Kidney (tissue), 14 donors: ENCODE measurements around the gene ZNRF3. TPM values are rescaled to one million over a fixed set of nuclear protein-coding genes. Genes with fewer than 3 reads are reported as not detected.

Experiments used
- DNase-seq, 5 donors: peaks; one replicate each; pipeline ENCODE4 v3.0.0-alpha.2; 2013 to 2020
- FAIRE-seq: peaks from 2 replicates; lab custom pipeline; 2012; peaks lifted over from hg19 to GRCh38; lab: Jason Lieb, UNC
- H3K27ac ChIP-seq, 2 donors: one replicate each; pipeline ENCODE4 v1.7.0; 2013; ENCODE audit warnings: low read depth in 2 of 2, low read length in 2 of 2, inconsistent platforms in 1 of 2
- H3K27me3 ChIP-seq: one replicate; pipeline ENCODE4 v1.7.1; 2013; ENCODE audit warnings: low read length, inconsistent platforms; ENCODE audit not compliant: control insufficient read depth, insufficient read depth
- H3K36me3 ChIP-seq, 3 donors: one replicate each; pipeline versions ENCODE4 v1.7.0 to v1.7.1; 2013; ENCODE audit warnings: low read length in 3 of 3, control low read depth in 1 of 3, inconsistent platforms in 1 of 3; ENCODE audit not compliant: insufficient read depth in 3 of 3, control insufficient read depth in 2 of 3
- H3K4me1 ChIP-seq, 3 donors: one replicate each; pipeline versions ENCODE4 v1.7.0 to v1.7.1; 2013; ENCODE audit warnings: low read length in 3 of 3, inconsistent platforms in 1 of 3, low read depth in 1 of 3; ENCODE audit not compliant: control insufficient read depth in 2 of 3, insufficient read depth in 2 of 3
- H3K4me3 ChIP-seq, 3 donors: one replicate each; pipeline versions ENCODE4 v1.7.0 to v1.8.1; 2013; ENCODE audit warnings: low read length in 3 of 3, control low read depth in 1 of 3, inconsistent platforms in 1 of 3
- H3K9ac ChIP-seq, 3 donors: one replicate each; pipeline versions ENCODE4 v1.7.0 to v1.7.1; 2013; ENCODE audit warnings: low read length in 3 of 3, control low read depth in 1 of 3, inconsistent platforms in 1 of 3
- H3K9me3 ChIP-seq, 3 donors: one replicate each; pipeline versions ENCODE4 v1.7.0 to v1.7.1; 2013; ENCODE audit warnings: low read length in 3 of 3, control low read depth in 1 of 3, inconsistent platforms in 1 of 3; ENCODE audit not compliant: control insufficient read depth in 2 of 3, insufficient read depth in 1 of 3
- intact Hi-C: fragments of 100-400 bp; cut with DNase I; formaldehyde crosslinking; loops from one replicate; pipeline ENCODE4 v1.11.1; 2022
- polyA plus RNA-seq: library from polyadenylated mRNA; stranded (reverse); fragments of 350-450 nt; fragmentation: Illumina TruSeq; extraction: RNeasy Lipid Tissue Mini Kit (QIAGEN cat#74804); gene quantifications from one replicate; pipeline ENCODE4 v1.2.3, GENCODE V29; 2014; ENCODE audit warnings: low read depth, low replicate concordance; ENCODE audit not compliant: insufficient read depth
- total RNA-seq: library from RNA; stranded (reverse); fragmentation: NEBNext Ultra II Directional; extraction: Animal tissue kit (Norgen Biotek cat#: 25700); gene quantifications from one replicate; pipeline ENCODE4 v1.2.1, GENCODE V29; 2021
- TF ChIP-seq, protein P1 (sequence below): IDR thresholded peaks from 3 replicates; pipeline ENCODE4 v1.5.1; 2012; ENCODE audit warnings: mild to moderate bottlenecking, moderate library complexity, borderline replicate concordance; ENCODE audit not compliant: insufficient read depth; ENCODE audit errors: extremely low read depth
- donor health status: control.
- donor health status: control.
- donor health status: control.
- donor health status: control.
- donor health status: control.
- donor health status: DM: yes; HTN: yes; CAD: no.
- donor health status: Normal renal cell carcinoma (clear cell type).

Gene ZNRF3
- total and polyA plus RNA-seq, 2 donors from 2014 or later = 6.8 to 24.4 TPM

DNA sequence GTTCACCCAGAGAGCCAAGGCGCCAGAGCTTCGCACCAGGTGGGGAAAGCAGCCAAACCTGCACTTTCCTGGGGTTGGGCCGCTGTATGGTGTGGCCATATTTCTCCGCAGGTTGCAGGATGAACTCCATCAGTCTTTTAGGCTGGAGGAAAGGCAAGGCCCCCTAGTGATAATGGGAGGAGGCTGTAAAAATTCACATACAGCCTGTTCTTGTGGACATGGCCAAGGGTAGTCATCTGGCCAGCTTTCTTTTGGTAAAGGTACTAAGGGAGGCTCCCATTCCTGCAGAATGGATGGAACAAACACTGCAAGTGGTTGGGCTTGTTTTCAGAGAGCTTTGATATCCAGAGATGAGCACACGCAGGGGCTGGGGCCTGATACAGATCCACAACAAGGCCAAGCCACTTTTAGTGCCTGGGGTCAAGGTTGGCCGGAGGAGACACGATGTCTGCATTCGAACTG is 148.7 kb downstream of the ZNRF3 start:
- FAIRE-seq = no peak
- peaks cover 5 to 61% (median 36%) of the 10 kb centered on the region in 3 donors for H3K4me1 ChIP-seq
- peak overlapping the region in 1 of 3 donors; percentile 60 for H3K9ac ChIP-seq
- peak overlapping the region in 1 of 3 donors; percentile 11 for H3K4me3 ChIP-seq
- TF ChIP-seq, protein P1, sequence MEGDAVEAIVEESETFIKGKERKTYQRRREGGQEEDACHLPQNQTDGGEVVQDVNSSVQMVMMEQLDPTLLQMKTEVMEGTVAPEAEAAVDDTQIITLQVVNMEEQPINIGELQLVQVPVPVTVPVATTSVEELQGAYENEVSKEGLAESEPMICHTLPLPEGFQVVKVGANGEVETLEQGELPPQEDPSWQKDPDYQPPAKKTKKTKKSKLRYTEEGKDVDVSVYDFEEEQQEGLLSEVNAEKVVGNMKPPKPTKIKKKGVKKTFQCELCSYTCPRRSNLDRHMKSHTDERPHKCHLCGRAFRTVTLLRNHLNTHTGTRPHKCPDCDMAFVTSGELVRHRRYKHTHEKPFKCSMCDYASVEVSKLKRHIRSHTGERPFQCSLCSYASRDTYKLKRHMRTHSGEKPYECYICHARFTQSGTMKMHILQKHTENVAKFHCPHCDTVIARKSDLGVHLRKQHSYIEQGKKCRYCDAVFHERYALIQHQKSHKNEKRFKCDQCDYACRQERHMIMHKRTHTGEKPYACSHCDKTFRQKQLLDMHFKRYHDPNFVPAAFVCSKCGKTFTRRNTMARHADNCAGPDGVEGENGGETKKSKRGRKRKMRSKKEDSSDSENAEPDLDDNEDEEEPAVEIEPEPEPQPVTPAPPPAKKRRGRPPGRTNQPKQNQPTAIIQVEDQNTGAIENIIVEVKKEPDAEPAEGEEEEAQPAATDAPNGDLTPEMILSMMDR = no peak
- H3K36me3 ChIP-seq = no peaks in the 10 kb centered on the region
- H3K9me3 ChIP-seq = no peaks in the 10 kb centered on the region
- no peaks in the 10 kb centered on the region for H3K27me3 ChIP-seq
- intact Hi-C loops = no loop called here
- DNase-seq = peak in 2 of 5 donors; percentile 53 to 57
- peak overlapping the region; percentile 97 to 98 for H3K27ac ChIP-seq

DNA sequence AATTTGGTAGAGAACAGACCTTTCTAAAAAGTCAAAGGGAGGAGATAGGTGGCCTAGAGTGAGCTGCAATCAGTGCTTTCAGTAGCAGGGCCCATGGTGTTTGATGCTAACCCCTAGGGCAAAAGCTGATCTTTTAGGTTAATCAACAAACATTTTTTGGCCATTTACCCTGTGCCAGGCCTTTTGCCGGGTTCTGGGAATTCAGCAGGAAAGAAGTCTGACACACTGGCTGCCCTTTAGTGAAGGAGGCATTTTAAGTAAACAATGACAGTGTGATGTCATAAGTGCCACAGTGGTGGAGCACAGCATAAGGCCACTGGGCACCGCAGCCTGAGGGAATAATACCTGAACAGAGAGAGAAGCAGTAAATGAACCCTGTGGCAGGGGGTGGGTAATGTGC is 149.2 kb downstream of the ZNRF3 start:
- DNase-seq (peak in 2 of 5 donors; percentile 40 to 62), FAIRE-seq (peak; percentile 44)
- peak overlapping the region; percentile 97 to 98 for H3K27ac ChIP-seq
- intact Hi-C loops = no loop called here
- H3K27me3 ChIP-seq = no peaks in the 10 kb centered on the region
- no peaks in the 10 kb centered on the region for H3K9me3 ChIP-seq
- TF ChIP-seq, protein P1 = no peak
- peak overlapping the region in 1 of 3 donors; percentile 60 for H3K9ac ChIP-seq
- H3K36me3 ChIP-seq = no peaks in the 10 kb centered on the region
- no peak overlapping the region for H3K4me3 ChIP-seq
- H3K4me1 ChIP-seq = peaks cover 5 to 64% (median 37%) of the 10 kb centered on the region in 3 donors

DNA sequence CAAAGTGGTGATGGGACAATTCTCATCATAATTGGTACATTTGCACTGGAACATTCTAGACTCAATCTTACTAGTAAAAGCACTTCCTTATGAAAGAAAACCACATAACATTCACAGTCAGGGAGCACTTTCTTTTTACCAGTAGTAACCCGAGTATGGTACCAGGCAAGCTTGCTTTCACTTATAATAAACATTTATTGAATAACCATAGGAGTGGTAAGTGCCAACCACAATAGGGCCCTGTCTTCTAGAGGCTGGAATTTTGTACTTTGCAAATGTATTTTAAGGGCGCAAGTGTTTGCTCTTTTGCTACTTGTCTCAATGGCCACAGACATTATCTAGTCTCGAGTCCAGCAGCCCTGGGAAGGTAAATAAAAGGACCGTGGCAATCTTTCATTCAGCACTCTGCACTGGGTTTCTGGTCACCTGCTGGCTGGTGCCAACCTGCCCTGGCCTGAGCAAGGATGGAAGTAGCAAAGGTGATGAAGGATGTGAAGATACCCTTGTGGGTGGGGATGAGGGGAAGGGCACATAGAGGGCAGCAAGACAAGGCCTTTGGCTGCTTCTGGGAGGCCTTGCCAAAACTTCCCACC is 154.1 kb downstream of the ZNRF3 start:
- TF ChIP-seq, protein P1 = no peak
- DNase-seq (no peak), FAIRE-seq (no peak)
- Histone ChIP-seq H3K9ac (no peak overlapping the region), H3K4me1 (peaks cover 8 to 30% (median 20%) of the 10 kb centered on the region in 3 donors), H3K27ac (peak overlapping the region; percentile 5 to 51), H3K27me3 (no peaks in the 10 kb centered on the region), H3K36me3 (no peaks in the 10 kb centered on the region), H3K4me3 (no peak overlapping the region), H3K9me3 (no peaks in the 10 kb centered on the region)
- intact Hi-C loops = no loop called here
